HFFc6 (cell line): ENCODE results near the gene SMYD3. TPM values are rescaled to one million over a fixed set of nuclear protein-coding genes. Genes with fewer than 3 reads are reported as not detected.

Source experiments
- DNase-seq: peaks from one replicate; pipeline ENCODE4 v3.0.0-alpha.2; 2018
- H3K27ac Mint-ChIP-seq: 2 replicates; pipeline ENCODE4 v1.8.0; 2020; ENCODE audit warnings: mild to moderate bottlenecking, mixed read lengths
- H3K27me3 Mint-ChIP-seq: 2 replicates; pipeline ENCODE4 v1.8.0; 2021; ENCODE audit warnings: mild to moderate bottlenecking, moderate library complexity, mixed read lengths; ENCODE audit not compliant: insufficient read depth
- H3K36me3 Mint-ChIP-seq: 2 replicates; pipeline ENCODE4 v1.8.0; 2021; ENCODE audit warnings: low read depth, mixed read lengths
- H3K4me1 Mint-ChIP-seq: 2 replicates; pipeline ENCODE4 v1.8.0; 2020; ENCODE audit warnings: low read depth, mixed read lengths
- H3K4me3 Mint-ChIP-seq: 2 replicates; pipeline ENCODE4 v1.8.0; 2020; ENCODE audit warnings: mild to moderate bottlenecking, moderate library complexity, mixed read lengths
- H3K9me3 Mint-ChIP-seq: 2 replicates; pipeline ENCODE4 v1.8.0; 2020; ENCODE audit warnings: mild to moderate bottlenecking, mixed read lengths
- total RNA-seq, 6 experiments: library from RNA; stranded (reverse); fragmentation: NEBNext Ultra II Directional; extraction: Animal tissue kit (Norgen Biotek cat#: 25700); gene quantifications; 2 replicates in 1 of 6; 3 replicates in 5 of 6; pipeline ENCODE4 v1.2.3, GENCODE V29; 2021
- TF ChIP-seq, protein P1 (sequence below): fragments of 200-600 bp; sonication (generic); IDR thresholded peaks from 2 replicates; pipeline ENCODE4 v1.5.0; 2021; ENCODE audit warnings: antibody characterized with exemption, mild to moderate bottlenecking

Gene SMYD3
- total RNA-seq, 6 experiments from 2014 or later: 28.4 to 37.9 (median 31.2) TPM

DNA sequence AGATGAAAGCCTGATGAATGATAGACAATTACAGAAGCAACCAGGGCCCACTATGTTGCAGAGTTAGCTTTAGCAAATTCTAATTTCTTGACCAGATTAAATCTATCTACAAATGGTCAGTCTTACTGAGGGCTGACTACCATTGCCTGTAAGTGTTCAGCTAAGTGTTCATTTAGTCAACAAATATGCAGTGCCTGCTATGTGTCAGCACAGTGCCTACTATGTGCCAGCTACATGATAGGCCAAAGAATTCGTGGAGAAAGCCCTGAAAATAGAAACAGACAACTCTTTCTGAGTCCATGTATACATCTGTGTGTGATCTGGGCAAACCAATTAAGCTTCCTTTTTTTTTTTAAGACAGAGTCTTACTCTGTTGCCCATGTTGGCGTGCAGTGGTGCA lies 212.8 kb downstream of the SMYD3 start:
- TF ChIP-seq, protein P1, sequence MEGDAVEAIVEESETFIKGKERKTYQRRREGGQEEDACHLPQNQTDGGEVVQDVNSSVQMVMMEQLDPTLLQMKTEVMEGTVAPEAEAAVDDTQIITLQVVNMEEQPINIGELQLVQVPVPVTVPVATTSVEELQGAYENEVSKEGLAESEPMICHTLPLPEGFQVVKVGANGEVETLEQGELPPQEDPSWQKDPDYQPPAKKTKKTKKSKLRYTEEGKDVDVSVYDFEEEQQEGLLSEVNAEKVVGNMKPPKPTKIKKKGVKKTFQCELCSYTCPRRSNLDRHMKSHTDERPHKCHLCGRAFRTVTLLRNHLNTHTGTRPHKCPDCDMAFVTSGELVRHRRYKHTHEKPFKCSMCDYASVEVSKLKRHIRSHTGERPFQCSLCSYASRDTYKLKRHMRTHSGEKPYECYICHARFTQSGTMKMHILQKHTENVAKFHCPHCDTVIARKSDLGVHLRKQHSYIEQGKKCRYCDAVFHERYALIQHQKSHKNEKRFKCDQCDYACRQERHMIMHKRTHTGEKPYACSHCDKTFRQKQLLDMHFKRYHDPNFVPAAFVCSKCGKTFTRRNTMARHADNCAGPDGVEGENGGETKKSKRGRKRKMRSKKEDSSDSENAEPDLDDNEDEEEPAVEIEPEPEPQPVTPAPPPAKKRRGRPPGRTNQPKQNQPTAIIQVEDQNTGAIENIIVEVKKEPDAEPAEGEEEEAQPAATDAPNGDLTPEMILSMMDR: no peak
- H3K27me3 Mint-ChIP-seq: no peaks in the 10 kb centered on the region
- no peak overlapping the region for H3K4me3 Mint-ChIP-seq
- peaks cover 59% of the 10 kb centered on the region for H3K4me1 Mint-ChIP-seq
- no peak overlapping the region for H3K27ac Mint-ChIP-seq
- no peaks in the 10 kb centered on the region for H3K9me3 Mint-ChIP-seq
- peaks cover under 1% of the 10 kb centered on the region; the same call in 1 of the 2 replicates for H3K36me3 Mint-ChIP-seq
- DNase-seq: no peak

DNA sequence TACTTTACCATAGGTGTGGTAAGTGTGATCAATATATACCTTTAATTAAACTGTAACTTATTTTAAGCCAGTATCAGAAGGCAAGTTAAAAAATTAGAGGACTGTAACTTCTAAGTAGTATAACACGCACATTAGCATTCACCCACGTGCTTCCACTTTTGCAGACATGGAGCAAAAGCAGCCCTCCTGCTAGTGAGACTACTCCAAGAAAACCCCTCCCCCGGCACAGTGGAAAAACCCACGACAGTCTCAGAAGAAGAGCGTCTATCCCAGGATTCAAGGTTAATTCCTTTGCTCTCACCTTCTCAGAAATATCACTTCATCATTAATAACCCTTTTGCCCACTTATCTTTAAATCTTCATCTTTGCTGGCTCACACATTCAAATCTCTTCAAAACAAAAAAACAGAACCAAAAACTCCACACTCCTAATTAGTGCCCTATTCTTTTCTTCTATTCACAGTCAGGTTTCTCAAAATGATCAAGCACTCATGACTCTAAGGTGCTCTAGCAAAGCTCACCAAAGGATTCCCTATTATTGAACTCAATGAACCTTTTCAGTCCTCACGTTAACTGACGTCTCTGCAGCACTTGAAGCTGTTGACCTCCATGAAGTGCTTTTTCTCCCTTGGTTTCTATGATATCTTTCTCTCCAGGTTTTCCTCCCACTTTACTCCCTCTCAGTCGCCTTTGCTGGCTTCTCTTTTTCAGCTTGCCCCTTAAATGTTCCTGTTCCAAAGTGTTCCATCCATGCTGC lies 213.5 kb downstream of the SMYD3 start:
- no peak overlapping the region for H3K4me3 Mint-ChIP-seq
- no peaks in the 10 kb centered on the region for H3K36me3 Mint-ChIP-seq
- H3K27ac Mint-ChIP-seq: no peak overlapping the region
- no peaks in the 10 kb centered on the region for H3K9me3 Mint-ChIP-seq
- peaks cover 54% of the 10 kb centered on the region for H3K4me1 Mint-ChIP-seq
- DNase-seq: no peak
- TF ChIP-seq, protein P1: no peak
- no peaks in the 10 kb centered on the region for H3K27me3 Mint-ChIP-seq

DNA sequence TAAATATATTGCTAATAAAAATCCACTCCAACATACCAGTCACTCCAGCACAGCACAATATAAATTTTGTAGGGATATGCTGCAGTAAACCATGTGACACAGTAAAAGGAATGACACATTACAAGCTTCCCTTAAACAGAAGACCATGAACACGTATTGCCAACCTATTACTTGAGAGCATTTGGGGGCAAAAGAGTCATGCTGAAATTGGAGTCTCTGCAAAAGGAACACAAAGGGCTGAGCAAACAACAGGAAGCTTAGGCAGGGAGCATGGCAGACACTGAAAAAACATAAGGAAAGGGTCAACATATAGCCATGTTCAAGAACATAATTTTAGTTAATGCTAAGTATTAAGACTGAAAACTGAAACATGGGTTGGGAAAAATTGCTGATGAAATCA lies 214.5 kb downstream of the SMYD3 start:
- DNase-seq: no peak
- no peaks in the 10 kb centered on the region for H3K9me3 Mint-ChIP-seq
- H3K4me3 Mint-ChIP-seq: no peak overlapping the region
- H3K4me1 Mint-ChIP-seq: peaks cover 49% of the 10 kb centered on the region
- no peaks in the 10 kb centered on the region for H3K36me3 Mint-ChIP-seq
- no peaks in the 10 kb centered on the region for H3K27me3 Mint-ChIP-seq
- TF ChIP-seq, protein P1: no peak
- H3K27ac Mint-ChIP-seq: no peak overlapping the region

DNA sequence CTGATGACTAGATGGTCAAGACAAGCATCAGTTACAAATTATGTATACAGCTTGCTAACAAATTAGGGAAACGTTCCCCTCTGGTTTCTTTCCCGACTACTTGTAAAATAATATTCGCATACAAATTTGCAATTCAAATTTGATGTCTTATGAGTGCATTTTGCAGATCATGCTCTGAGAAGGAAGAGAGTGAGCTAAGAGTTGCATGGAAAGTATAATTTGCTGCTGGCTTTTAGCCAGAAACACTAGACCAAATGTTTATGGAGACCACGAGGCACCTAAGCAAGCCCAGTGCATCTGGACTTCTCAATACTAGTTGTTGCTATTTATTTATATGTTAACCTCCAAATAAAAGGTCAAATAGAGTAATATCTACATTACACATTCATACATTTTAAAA lies 216.0 kb downstream of the SMYD3 start:
- H3K4me3 Mint-ChIP-seq: no peak overlapping the region
- no peak overlapping the region for H3K27ac Mint-ChIP-seq
- DNase-seq: no peak
- TF ChIP-seq, protein P1: no peak
- H3K27me3 Mint-ChIP-seq: no peaks in the 10 kb centered on the region
- no peaks in the 10 kb centered on the region for H3K9me3 Mint-ChIP-seq
- peaks cover 35% of the 10 kb centered on the region for H3K4me1 Mint-ChIP-seq
- no peaks in the 10 kb centered on the region for H3K36me3 Mint-ChIP-seq

DNA sequence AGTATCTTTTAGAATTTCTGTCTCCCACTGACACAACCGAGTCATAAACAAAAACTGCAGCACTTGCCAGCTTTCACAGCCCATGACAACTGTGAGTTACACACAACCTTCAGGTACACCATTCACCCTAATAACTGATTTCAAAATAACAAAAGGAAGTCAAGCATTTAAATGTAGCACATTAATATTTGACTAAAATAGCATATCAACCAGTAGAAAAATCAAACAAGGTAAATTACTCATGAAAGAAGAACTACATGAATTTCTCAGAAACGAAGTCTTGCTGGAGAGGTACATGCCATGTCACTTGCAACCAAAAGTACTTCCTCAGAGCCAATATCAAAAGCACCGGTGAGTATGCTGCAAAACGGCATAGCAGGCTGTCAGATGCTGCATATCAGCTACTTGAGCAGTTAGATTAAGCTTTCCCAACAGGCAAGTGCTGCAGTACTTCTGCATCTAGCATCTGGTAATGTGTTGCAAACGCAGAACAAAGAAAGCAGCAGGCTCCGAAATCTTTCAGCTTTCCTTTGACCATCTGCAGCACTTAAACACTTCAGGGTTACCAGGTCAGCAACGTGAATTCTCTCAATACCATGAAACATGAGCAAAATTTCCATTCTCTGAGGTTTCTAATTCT lies 223.2 kb downstream of the SMYD3 start:
- peaks cover 11% of the 10 kb centered on the region; the same call in 1 of the 2 replicates for H3K36me3 Mint-ChIP-seq
- no peaks in the 10 kb centered on the region for H3K27me3 Mint-ChIP-seq
- peaks cover 35% of the 10 kb centered on the region for H3K4me1 Mint-ChIP-seq
- no peak overlapping the region for H3K4me3 Mint-ChIP-seq
- H3K9me3 Mint-ChIP-seq: no peaks in the 10 kb centered on the region
- TF ChIP-seq, protein P1: no peak
- H3K27ac Mint-ChIP-seq: no peak overlapping the region
- no peak for DNase-seq
